Astrocyte (in vitro differentiated cells and primary cell): Measurements from ENCODE around the gene ANKRD33B.

Experiments used
- EZH2 ChIP-seq: IDR thresholded peaks from 2 replicates; pipeline ENCODE4 v1.6.1; 2012; ENCODE audit warnings: mild to moderate bottlenecking, low read length, inconsistent platforms; ENCODE audit not compliant: insufficient read depth
- TF ChIP-seq, protein P1 (sequence below): IDR thresholded peaks from 2 replicates; pipeline ENCODE4 v1.5.1; 2011; ENCODE audit warnings: low read depth, mild to moderate bottlenecking, inconsistent platforms, low read length, moderate library complexity; ENCODE audit not compliant: insufficient read depth

DNA sequence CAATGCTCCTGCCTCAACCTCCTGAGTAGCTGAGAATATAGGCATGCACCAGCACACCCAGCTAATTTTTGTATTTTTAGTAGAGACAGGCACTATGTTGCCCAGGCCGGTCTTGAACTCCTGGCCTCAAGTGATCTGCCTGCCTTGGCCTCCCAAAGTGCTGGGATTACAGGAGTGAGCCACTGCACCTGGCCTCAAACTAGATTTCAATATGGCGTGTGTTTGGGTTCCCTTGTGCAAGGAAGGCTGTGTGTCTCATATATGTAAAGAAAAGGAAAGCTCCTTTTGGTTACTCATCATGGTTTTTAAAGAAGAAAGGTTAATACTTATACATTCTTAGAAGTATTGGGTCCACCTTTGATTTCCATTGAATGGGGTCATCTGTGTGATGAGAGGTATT is 70.7 kb downstream of the ANKRD33B start:
- TF ChIP-seq, protein P1, sequence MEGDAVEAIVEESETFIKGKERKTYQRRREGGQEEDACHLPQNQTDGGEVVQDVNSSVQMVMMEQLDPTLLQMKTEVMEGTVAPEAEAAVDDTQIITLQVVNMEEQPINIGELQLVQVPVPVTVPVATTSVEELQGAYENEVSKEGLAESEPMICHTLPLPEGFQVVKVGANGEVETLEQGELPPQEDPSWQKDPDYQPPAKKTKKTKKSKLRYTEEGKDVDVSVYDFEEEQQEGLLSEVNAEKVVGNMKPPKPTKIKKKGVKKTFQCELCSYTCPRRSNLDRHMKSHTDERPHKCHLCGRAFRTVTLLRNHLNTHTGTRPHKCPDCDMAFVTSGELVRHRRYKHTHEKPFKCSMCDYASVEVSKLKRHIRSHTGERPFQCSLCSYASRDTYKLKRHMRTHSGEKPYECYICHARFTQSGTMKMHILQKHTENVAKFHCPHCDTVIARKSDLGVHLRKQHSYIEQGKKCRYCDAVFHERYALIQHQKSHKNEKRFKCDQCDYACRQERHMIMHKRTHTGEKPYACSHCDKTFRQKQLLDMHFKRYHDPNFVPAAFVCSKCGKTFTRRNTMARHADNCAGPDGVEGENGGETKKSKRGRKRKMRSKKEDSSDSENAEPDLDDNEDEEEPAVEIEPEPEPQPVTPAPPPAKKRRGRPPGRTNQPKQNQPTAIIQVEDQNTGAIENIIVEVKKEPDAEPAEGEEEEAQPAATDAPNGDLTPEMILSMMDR: no peak
- no peak for TF ChIP-seq EZH2
